ENCODE measurements around the gene SLC24A4.
A peak's percentile ranks its signal among the peaks of the same experiment; 100 is the strongest.

Gene SLC24A4

GRCh38 chr14:92501891-92502351 lies 179.0 kb downstream of the SLC24A4 start:
- no peak for DNase-seq (ENCODE audit: low read depth)

- DNase-seq (ENCODE audit: low read depth) = no peak
Observed at GRCh38 chr14:92502541-92503286, 179.7 kb downstream of the SLC24A4 start.

DNA sequence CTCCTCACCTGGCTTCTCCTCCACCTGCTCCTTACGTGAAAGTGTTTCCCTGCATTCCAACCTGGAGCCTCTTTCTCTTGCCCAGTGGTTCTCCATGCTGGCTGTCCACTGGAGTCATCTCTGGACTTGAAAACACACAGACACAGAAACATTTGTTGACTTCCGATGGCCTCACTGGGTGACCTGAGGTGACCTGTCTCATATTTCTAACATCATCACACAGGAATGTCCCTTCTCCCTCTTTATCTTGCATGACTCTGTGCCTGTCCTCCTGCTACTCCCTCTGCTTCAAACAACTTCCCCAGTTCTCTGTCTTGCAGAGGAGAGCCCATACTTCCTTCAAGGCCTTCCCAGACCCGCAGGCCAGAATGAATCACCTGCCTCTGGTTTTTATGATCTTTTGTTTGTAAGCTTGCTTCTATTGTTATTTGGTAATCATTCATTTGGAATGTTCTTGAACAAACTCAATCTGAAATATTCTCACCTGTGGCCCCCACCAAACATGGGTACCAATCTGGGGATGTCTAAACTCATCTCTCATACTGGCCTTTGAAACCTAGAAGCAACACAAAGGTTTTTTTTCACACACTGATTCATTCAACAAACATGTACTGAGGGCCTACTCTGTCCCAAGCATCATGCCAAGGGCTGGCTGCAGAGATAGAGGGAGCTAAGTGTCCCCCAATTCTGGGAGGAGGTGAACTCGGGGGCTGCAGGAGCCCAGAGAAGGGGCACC lies 181.0 kb downstream of the SLC24A4 start:
- no peak for DNase-seq (ENCODE audit: low read depth)

DNA sequence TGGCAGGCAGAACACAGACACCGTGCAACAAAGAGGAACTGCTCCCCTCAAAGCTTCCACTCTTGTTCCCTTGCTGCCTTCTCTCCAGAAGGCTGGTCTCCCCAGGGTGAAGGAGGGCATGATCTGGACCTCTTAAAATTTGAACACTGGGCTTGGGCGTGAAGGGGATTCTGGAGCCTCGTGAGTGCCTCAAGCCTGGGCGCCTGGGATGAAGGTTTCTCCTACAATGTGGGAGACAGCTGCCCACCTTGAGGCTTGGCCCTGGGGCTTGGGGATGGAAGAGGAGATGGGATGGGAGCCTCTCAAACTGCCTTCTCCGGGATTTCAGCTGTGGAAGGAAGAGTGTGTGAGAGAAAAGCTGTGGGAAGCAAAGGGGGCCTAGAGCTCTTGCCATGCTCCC lies 182.9 kb downstream of the SLC24A4 start:
- no peak for DNase-seq (ENCODE audit: low read depth)

DNA sequence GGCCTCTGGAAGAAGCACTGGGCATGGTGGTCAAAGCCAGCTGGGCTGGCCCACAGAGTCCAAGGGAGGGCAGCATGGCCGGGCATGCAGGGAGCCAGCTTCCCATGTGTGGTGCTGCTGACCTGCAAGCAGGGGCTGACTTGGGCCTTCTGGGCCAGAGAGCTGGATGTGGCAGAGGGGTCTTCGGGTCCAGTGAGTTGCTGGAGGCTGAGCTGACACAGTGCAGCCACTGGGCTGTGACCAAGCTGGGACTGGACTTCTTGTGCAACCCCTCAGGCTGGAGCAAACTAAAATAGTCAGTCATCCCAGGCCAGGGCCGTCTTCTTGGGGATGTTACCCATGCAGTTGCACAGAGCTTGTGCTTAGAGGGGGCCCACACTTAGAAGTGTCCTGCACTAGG lies 183.3 kb downstream of the SLC24A4 start:
- no peak for DNase-seq (ENCODE audit: low read depth)

DNA sequence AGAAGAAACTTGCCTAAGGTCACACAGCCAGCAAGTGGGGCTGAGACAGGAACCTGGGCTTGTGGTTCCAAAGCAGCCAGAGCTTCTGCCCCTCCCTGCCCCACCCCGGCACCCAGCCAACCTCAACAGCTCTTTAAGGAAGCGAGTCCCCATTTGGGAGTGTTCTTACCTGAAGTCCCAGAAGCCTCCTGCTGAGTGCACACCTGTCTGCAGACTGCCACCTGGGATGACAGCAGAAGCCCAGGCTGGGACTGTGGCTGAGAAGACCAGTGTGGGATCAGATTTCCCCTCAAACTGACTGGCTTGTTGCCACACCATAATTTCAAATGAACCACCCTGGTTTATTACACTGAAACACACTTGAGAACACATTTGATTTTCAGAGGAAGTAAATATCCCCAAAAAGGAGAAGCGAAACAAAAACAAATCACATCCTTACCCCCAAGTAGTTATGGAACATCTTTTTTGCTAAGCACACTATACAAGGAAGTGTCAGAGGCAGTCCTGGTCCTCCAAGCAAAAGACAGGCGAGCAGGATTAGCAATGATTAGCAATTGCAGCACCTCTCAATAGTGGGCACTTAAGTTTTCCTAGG lies 184.3 kb downstream of the SLC24A4 start:
- DNase-seq (ENCODE audit: low read depth) = no peak

- no peak for DNase-seq (ENCODE audit: low read depth)
Observed at GRCh38 chr14:92510972-92511371, 188.0 kb downstream of the SLC24A4 start.

- no peak for DNase-seq (ENCODE audit: low read depth)
Observed at GRCh38 chr14:92511453-92512238, 188.7 kb downstream of the SLC24A4 start.

- DNase-seq (ENCODE audit: low read depth) = no peak
Observed at GRCh38 chr14:92512807-92513203, 189.8 kb downstream of the SLC24A4 start.

DNA sequence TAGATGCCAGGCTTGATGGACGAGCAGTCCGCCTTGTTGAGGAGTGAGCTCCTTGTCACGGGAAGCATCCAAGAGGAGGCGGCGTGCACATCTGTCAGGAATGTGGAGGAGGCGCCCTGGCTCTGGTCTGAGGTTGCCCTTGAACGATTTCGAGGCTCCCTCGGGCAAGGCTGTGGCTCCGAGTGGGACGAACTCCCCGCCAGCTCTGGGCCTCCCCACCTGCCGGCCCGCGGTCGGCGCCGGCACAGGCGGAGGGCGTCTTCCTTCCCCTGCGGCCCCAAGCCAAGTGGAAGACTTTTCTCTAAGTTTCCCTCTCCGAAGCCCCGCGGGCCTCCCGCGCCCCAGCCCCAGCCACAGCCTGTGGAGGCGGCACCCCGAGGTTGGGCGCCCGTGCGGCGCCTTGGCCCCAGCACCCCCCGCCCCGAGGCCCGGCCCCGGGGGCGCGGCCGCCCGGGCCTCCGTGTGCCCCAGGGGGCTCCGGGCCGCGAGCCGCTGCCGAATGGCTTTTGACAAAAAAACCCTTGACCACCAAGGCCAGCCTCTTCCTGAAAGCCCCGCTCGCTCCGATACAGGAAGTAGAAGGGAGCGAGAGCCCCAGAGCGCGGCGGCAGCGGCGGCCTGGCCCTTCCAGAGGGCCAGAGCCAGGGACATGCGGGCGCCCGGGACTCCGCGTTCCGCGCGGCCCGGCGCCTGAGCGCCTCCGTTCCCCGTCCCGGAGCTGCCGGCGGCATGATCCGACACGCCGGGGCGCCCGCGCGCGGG lies 190.4 kb downstream of the SLC24A4 start, which contains the start of gene RIN3:
TSS of gene RIN3 (plus strand) at position 578 of the 762 bp plus-strand sequence. CDS start at position 730, 152 bp downstream.
- peak; percentile 41 for DNase-seq (ENCODE audit: low read depth)

DNA sequence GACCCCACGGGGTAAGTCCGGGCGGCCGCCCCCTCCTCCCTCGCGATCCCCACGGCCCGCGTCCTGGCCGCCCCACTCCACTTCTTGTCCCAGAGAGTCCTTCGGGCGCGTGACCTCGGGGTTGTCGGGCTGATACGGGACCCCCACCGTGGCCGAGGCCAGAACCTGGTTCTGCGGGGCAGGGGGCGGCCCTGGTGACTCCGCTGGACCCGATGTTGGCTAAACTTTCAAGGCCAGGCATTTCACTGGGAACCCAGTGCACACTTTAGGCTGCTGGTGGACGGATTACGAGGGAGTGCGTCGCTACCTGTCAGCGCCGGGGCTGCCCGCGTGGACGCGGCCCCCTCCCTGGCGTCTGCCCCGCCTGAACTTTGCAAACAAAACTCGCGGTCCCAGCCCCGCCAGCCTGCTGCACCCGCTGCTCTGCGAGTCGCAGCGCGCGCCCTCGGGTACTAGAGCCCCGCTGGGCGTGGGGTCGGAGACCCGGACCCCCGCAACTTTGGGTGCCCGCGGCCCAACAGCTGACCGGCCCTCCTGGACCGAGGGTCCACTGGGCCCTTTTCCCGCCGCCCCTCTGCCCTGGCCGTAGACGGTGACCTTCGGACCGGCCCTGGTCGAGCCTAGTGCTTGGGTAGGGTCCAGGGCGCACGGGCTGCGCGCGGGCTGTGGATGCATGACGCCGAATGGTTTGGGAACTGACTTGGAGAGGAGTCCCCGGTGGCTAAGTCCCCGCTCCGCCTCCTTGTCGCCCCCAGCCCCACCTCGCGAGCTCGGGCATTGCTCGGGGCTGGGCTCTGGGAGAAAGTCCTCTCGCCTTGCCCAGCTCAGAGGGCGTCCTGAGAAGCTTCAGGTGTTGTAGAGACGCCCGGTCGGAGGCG lies 191.2 kb downstream of the SLC24A4 start:
- DNase-seq (ENCODE audit: low read depth) = no peak

- no peak for DNase-seq (ENCODE audit: low read depth)
Observed at GRCh38 chr14:92514844-92515514, 192.0 kb downstream of the SLC24A4 start.

DNA sequence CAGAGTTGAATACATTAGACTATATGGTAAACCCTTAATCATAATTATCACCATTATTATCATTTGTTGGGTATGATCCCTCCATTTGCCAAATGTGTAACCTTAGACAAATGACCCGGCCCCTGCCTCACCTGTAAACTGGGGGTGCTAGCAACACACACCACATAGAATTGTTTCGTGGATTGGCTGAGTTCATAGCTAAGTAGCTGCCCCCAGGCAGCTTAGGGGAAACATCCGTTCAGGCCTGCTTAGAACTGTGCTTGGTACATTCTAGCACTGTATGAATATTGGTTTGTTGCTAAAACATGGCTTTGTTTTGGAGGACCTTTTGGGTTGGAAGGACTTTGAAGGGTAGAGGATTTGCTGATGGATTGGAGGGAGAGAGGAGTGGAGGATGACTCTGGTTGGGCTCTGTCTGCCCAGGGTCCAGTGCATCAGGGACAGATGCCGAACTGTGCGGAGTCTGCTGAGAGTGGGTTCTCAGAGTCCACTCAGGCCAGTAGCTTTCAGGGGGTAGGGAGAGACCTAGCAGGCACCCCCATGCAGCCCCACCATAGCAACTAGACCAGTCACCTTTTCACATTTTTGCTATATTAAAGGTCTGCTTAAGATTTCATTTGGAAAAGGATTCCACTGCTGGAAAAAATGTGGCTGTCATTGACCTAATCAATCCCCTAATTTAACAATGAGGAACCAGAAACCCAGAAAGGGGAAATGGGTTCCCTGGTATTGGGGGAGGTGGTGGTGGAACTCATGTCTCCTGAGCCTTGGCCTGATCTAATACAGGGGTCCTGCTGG lies 192.8 kb downstream of the SLC24A4 start:
- no peak for DNase-seq (ENCODE audit: low read depth)

DNA sequence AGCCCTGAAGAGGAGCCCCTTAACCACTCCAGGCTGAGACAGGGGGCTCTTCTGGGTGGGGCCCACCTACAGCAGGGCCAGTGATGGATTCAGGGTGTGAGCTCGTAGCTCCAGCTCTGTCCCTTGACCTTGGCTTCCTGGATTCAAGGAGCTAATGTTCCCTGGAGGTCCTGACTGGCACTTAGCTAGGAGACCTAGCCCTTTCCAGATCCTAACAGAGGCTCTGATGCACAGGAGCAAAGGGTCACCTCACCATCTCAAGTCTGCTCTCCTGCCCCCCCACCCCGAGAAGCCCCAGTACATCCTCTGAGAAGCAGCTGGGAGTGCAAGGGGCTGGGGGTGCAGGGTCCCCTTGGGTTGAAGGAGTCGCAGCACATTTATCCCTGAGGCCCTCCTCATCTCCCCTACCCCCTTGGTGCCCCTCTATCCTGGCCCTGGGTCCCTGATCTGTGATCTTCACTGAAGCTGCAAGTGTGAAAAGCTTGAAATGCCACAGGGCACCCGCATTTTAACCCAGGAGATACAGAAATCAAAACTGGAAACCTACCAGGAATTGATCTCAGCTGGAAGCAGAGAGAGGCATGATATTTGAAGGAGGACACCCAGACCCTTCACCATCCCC lies 193.5 kb downstream of the SLC24A4 start:
- no peak for DNase-seq (ENCODE audit: low read depth)

DNA sequence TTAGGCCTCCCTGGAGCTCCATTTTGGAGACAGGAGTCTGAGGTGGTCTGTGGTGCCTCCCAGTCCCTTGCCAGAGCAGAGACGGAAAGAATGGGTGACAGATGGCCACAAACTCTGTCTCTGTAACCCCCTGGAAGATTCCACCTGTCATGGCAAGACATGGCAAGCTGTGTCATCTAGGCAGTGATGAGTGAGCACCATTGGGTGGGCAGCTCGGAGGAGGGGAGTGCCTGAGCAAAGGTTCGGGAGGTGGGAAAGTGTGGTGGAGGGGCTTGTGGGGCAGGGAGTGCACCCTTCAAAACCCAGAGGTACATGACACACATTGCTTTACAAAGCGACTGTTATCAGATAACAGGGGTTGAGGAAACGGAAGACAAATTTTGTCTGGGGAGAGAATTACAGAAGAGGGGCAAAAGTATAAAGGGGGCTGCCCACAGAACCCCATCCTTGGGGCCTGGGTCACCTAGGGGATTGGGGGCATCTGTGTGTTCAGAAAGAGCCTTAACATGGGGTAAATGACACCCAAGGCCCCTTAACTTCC lies 194.1 kb downstream of the SLC24A4 start:
- DNase-seq (ENCODE audit: low read depth) = no peak

GRCh38 chr14:92517761-92518160 lies 194.8 kb downstream of the SLC24A4 start:
- DNase-seq (ENCODE audit: low read depth) = no peak

GRCh38 chr14:92519246-92520101 lies 196.5 kb downstream of the SLC24A4 start:
- no peak for DNase-seq (ENCODE audit: low read depth)

Measured in stimulated activated CD8-positive, alpha-beta memory T cell treated with anti-CD3 and anti-CD28 coated beads, Interleukin-4, amount 100 ng/mL, for 24 hours (primary cell).